ENCODE data around the gene POLA1. TPM values are rescaled to one million over a fixed set of nuclear protein-coding genes. Genes with fewer than 3 reads are reported as not detected.

The POLA1 gene
- polyA plus RNA-seq (2013) = 12.5 TPM

DNA sequence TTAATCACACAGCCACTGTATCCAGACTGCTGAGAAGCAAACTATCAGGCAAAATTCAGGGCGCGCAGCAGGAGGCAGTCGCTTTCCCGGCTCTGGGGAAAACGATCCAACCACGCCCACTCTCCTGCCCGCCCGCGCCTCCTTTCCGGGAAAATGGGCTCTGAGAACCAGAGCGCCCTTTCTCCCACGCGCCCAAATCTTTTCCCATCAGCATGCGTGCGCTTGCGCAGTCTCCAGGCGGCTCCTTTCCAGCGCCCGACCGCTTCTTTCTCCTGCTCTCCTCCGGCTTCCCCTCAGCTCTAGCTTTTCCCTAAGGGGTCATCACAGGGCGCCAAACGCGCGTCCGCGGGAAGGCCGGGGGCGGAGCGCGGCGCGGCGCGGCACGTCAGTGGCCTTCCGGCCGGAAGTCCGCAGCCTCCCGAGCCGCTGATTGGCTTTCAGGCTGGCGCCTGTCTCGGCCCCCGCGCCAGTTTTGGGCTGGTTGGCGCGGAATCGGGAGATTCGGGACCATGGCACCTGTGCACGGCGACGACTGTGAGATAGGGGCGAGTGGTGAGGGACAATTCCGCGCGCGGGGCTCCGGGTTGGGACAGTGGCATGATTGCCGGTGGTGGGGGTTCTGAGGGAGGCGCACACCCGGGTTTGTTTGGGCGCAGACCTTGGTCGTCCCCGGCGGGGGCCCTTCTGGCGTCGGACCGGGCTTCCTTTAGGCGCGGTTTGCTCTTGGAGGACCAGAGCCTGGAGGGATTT is at the start of gene POLA1:
TSS of gene POLA1 (plus strand) at position 466 of the 750 bp plus-strand sequence. CDS start at position 510, 44 bp downstream.
- Histone ChIP-seq H3K4me3 (ENCODE audit: control insufficient read depth in 1 of 7, extremely low read depth in 1 of 7, insufficient read depth in 4 of 7, low read depth in 2 of 7, low read length in 6 of 7) (peak within 1 kb of the TSS; percentile 68 to 86 (median 77)), H3K27ac (ENCODE audit: insufficient read depth in 1 of 2, low read depth in 1 of 2, low read length in 2 of 2, poor library complexity in 1 of 2, severe bottlenecking in 2 of 2) (peak within 1 kb of the TSS; percentile 77 to 86), H3K27me3 (replicated peaks in 2 of 5; ENCODE audit: control insufficient read depth in 4 of 5, insufficient read depth in 5 of 5, low read length in 4 of 5) (no peaks in the 10 kb centered on the region), H3K36me3 (ENCODE audit: control insufficient read depth in 4 of 4, insufficient read depth in 4 of 4, low read length in 3 of 4) (peaks cover 0 to 8% (median 0%) of the 10 kb centered on the region in 4 experiments), H3K4me1 (ENCODE audit: control extremely low read depth in 1 of 4, control insufficient read depth in 4 of 4, insufficient read depth in 4 of 4, low read length in 3 of 4) (peaks cover 0 to 10% (median 6%) of the 10 kb centered on the region in 4 experiments), H3K9me3 (ENCODE audit: control extremely low read depth in 1 of 5, control insufficient read depth in 4 of 5, insufficient read depth in 2 of 5, low read depth in 1 of 5, low read length in 4 of 5) (no peaks in the 10 kb centered on the region)
- POLR2A ChIA-PET = no interaction called here
- 36% methylated on average over 60 of the region's 70 CpGs for WGBS (ENCODE audit: insufficient coverage)
- CTCF ChIA-PET = no interaction called here
- peak; percentile 94 for DNase-seq

DNA sequence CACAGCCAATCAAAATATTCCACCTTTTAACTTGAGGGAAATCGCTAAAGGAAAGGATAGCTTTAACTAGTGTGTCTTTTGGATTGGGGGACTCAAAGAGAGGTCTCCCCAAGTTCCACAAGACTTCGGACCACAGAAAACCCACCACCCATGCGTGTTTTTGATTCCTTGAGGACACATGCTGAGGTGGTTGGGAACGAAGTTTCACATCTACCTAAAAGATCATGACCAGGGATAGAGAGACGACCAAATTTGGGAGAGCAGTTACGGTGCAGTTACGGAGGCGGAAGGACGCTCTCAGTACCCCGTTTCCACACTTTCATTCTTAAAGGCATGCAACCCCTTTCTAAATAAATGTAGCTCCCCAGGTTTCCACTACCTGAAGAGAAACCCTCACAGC is 47.7 kb upstream of the POLA1 start:
- Histone ChIP-seq H3K27me3 (replicated peaks in 2 of 5; ENCODE audit: control insufficient read depth in 4 of 5, insufficient read depth in 5 of 5, low read length in 4 of 5) (peaks cover 0 to 11% (median 0%) of the 10 kb centered on the region in 5 experiments), H3K9me3 (ENCODE audit: control extremely low read depth in 1 of 5, control insufficient read depth in 4 of 5, insufficient read depth in 2 of 5, low read depth in 1 of 5, low read length in 4 of 5) (no peaks in the 10 kb centered on the region), H3K4me1 (ENCODE audit: control extremely low read depth in 1 of 4, control insufficient read depth in 4 of 4, insufficient read depth in 4 of 4, low read length in 3 of 4) (peaks cover 0 to 15% (median 9%) of the 10 kb centered on the region in 4 experiments), H3K27ac (ENCODE audit: insufficient read depth in 1 of 2, low read depth in 1 of 2, low read length in 2 of 2, poor library complexity in 1 of 2, severe bottlenecking in 2 of 2) (peak overlapping the region; percentile 62 to 80), H3K4me3 (ENCODE audit: control insufficient read depth in 1 of 7, extremely low read depth in 1 of 7, insufficient read depth in 4 of 7, low read depth in 2 of 7, low read length in 6 of 7) (peak overlapping the region in 6 of 7 experiments; percentile 61 to 85 (median 66)), H3K36me3 (ENCODE audit: control insufficient read depth in 4 of 4, insufficient read depth in 4 of 4, low read length in 3 of 4) (peaks cover 0 to 3% (median 1%) of the 10 kb centered on the region in 4 experiments)
- ChIA-PET POLR2A (no interaction called here), CTCF (interaction anchor here (0.5 to 1.6 kb wide), 3 partner anchors 10 to 800 kb away, joined by 3 to 4 read pairs (median 3); no protein-coding TSS in a partner anchor)
- DNase-seq = peak in 2 of 3 donors; percentile 12 to 17
- WGBS (ENCODE audit: insufficient coverage) = no CpG with 5 or more reads among the region's 10 CpGs

GRCh38 chrX:24646745-24647182 is 47.0 kb upstream of the POLA1 start:
- Histone ChIP-seq H3K9me3 (ENCODE audit: control extremely low read depth in 1 of 5, control insufficient read depth in 4 of 5, insufficient read depth in 2 of 5, low read depth in 1 of 5, low read length in 4 of 5) (no peaks in the 10 kb centered on the region), H3K4me1 (ENCODE audit: control extremely low read depth in 1 of 4, control insufficient read depth in 4 of 4, insufficient read depth in 4 of 4, low read length in 3 of 4) (peaks cover 0 to 15% (median 9%) of the 10 kb centered on the region in 4 experiments), H3K27me3 (replicated peaks in 2 of 5; ENCODE audit: control insufficient read depth in 4 of 5, insufficient read depth in 5 of 5, low read length in 4 of 5) (peaks cover 0 to 11% (median 0%) of the 10 kb centered on the region in 5 experiments), H3K27ac (ENCODE audit: insufficient read depth in 1 of 2, low read depth in 1 of 2, low read length in 2 of 2, poor library complexity in 1 of 2, severe bottlenecking in 2 of 2) (peak overlapping the region; percentile 62 to 80), H3K36me3 (ENCODE audit: control insufficient read depth in 4 of 4, insufficient read depth in 4 of 4, low read length in 3 of 4) (peaks cover 0 to 3% (median 1%) of the 10 kb centered on the region in 4 experiments), H3K4me3 (ENCODE audit: control insufficient read depth in 1 of 7, extremely low read depth in 1 of 7, insufficient read depth in 4 of 7, low read depth in 2 of 7, low read length in 6 of 7) (peak overlapping the region; percentile 20 to 85 (median 64))
- DNase-seq = peak in 2 of 3 donors; percentile 14 to 30
- CTCF ChIA-PET = interaction anchor here (0.5 to 1.6 kb wide), 4 partner anchors 11 to 801 kb away, joined by 3 to 5 read pairs (median 4); no protein-coding TSS in a partner anchor
- WGBS (ENCODE audit: insufficient coverage) = 7% methylated on average over 12 of the region's 13 CpGs
- POLR2A ChIA-PET = no interaction called here

DNA sequence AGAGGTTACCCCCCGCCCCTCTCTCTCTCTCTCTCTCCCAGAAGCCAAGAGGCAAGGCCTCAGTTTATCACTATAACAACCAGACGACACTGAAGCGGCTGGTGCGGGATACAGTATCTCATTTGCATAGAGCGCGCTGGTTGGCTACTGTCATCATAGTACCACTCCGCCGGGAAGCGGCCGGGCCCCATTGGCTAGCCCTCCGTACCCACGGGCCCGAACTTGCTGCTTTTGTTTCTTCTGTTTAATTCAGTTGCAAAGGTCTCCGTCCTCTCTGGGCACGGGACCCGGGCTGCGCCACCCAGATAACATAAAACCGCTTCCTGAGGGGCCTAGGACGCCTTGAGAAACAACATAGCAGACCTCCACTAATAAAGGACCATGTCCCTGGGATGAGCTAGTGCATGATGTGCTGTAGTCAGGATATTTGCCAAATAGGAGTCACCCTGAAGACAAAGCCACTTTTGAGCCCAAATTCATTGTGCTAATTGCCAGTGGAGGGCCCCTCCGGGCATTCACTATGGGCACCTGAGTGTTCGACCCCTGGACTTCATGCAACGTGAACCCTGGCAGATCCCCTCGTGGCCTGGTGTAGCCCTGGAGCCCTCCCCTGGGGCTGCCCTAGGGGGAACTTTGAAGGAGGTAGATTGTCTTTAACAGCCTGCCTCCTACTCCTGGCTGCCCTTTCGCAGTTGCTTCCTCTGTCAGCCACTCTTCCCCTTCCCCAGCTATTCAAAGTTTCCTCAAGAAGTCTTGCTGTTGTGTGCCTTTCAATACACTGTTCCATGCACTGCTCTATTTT is 46.3 kb upstream of the POLA1 start, which contains the start of gene PCYT1B:
TSS of gene PCYT1B (minus strand) at position 91 of the 802 bp plus-strand sequence. CDS start 242 bp downstream, outside the sequence.
- 36% methylated on average over 20 of the region's 24 CpGs for WGBS (ENCODE audit: insufficient coverage)
- peak; percentile 85 to 97 (median 94) for DNase-seq
- ChIA-PET POLR2A (no interaction called here), CTCF (interaction anchor here (1.1 to 1.6 kb wide), 3 partner anchors 12 to 27 kb away, joined by 3 to 5 read pairs (median 4); no protein-coding TSS in a partner anchor)
- Histone ChIP-seq H3K4me1 (ENCODE audit: control extremely low read depth in 1 of 4, control insufficient read depth in 4 of 4, insufficient read depth in 4 of 4, low read length in 3 of 4) (peaks cover 0 to 15% (median 9%) of the 10 kb centered on the region in 4 experiments), H3K36me3 (ENCODE audit: control insufficient read depth in 4 of 4, insufficient read depth in 4 of 4, low read length in 3 of 4) (peaks cover 0 to 2% (median 1%) of the 10 kb centered on the region in 4 experiments), H3K9me3 (ENCODE audit: control extremely low read depth in 1 of 5, control insufficient read depth in 4 of 5, insufficient read depth in 2 of 5, low read depth in 1 of 5, low read length in 4 of 5) (no peaks in the 10 kb centered on the region), H3K27me3 (replicated peaks in 2 of 5; ENCODE audit: control insufficient read depth in 4 of 5, insufficient read depth in 5 of 5, low read length in 4 of 5) (peaks cover 0 to 11% (median 0%) of the 10 kb centered on the region in 5 experiments), H3K4me3 (ENCODE audit: control insufficient read depth in 1 of 7, extremely low read depth in 1 of 7, insufficient read depth in 4 of 7, low read depth in 2 of 7, low read length in 6 of 7) (peak within 1 kb of the TSS; percentile 20 to 85 (median 64)), H3K27ac (ENCODE audit: insufficient read depth in 1 of 2, low read depth in 1 of 2, low read length in 2 of 2, poor library complexity in 1 of 2, severe bottlenecking in 2 of 2) (peak within 1 kb of the TSS; percentile 62 to 80)

DNA sequence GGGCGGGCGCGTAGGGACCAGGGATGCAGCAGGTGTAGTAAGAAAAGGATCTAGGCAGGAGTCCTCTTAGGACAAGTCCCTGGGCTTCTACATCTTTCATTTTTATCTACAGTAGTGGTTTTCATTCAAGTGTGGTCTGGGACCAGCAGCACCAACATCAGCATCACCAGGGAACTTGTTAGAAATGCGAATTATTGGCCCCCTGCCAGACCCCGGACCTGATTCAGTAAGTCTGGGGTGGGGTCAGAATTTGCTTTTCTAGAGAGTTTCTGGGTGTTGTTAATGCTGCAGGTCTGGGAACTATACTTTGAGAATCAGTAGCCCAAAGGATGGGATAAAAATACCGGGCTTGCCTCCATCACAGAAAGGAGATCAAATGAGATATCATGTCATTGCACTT is 45.2 kb upstream of the POLA1 start:
- CTCF ChIA-PET = interaction anchor here (0.7 kb wide), 1 partner anchor 1945 kb away, joined by 3 read pairs; no protein-coding TSS in a partner anchor
- Histone ChIP-seq H3K4me3 (ENCODE audit: control insufficient read depth in 1 of 7, extremely low read depth in 1 of 7, insufficient read depth in 4 of 7, low read depth in 2 of 7, low read length in 6 of 7) (no peak overlapping the region), H3K27ac (ENCODE audit: insufficient read depth in 1 of 2, low read depth in 1 of 2, low read length in 2 of 2, poor library complexity in 1 of 2, severe bottlenecking in 2 of 2) (no peak overlapping the region), H3K9me3 (ENCODE audit: control extremely low read depth in 1 of 5, control insufficient read depth in 4 of 5, insufficient read depth in 2 of 5, low read depth in 1 of 5, low read length in 4 of 5) (no peaks in the 10 kb centered on the region), H3K36me3 (ENCODE audit: control insufficient read depth in 4 of 4, insufficient read depth in 4 of 4, low read length in 3 of 4) (no peaks in the 10 kb centered on the region), H3K27me3 (replicated peaks in 2 of 5; ENCODE audit: control insufficient read depth in 4 of 5, insufficient read depth in 5 of 5, low read length in 4 of 5) (peaks cover 0 to 11% (median 0%) of the 10 kb centered on the region in 5 experiments), H3K4me1 (ENCODE audit: control extremely low read depth in 1 of 4, control insufficient read depth in 4 of 4, insufficient read depth in 4 of 4, low read length in 3 of 4) (peaks cover 0 to 15% (median 9%) of the 10 kb centered on the region in 4 experiments)
- 68% methylated on average over 3 of the region's 6 CpGs for WGBS (ENCODE audit: insufficient coverage)
- peak in 2 of 3 donors; percentile 15 to 23 for DNase-seq
- POLR2A ChIA-PET = no interaction called here

GRCh38 chrX:24651783-24652182 is 41.9 kb upstream of the POLA1 start:
- ChIA-PET CTCF (interaction anchor here (0.9 kb wide), 1 partner anchor 15 kb away, joined by 3 read pairs; no protein-coding TSS in a partner anchor), POLR2A (interaction anchor here (0.7 kb wide), 1 partner anchor 10 kb away, joined by 3 read pairs; no protein-coding TSS in a partner anchor)
- Histone ChIP-seq H3K36me3 (ENCODE audit: control insufficient read depth in 4 of 4, insufficient read depth in 4 of 4, low read length in 3 of 4) (no peaks in the 10 kb centered on the region), H3K9me3 (ENCODE audit: control extremely low read depth in 1 of 5, control insufficient read depth in 4 of 5, insufficient read depth in 2 of 5, low read depth in 1 of 5, low read length in 4 of 5) (no peaks in the 10 kb centered on the region), H3K27ac (ENCODE audit: insufficient read depth in 1 of 2, low read depth in 1 of 2, low read length in 2 of 2, poor library complexity in 1 of 2, severe bottlenecking in 2 of 2) (no peak overlapping the region), H3K4me1 (ENCODE audit: control extremely low read depth in 1 of 4, control insufficient read depth in 4 of 4, insufficient read depth in 4 of 4, low read length in 3 of 4) (peaks cover 0 to 8% (median 5%) of the 10 kb centered on the region in 4 experiments), H3K27me3 (replicated peaks in 2 of 5; ENCODE audit: control insufficient read depth in 4 of 5, insufficient read depth in 5 of 5, low read length in 4 of 5) (peaks cover 0 to 9% (median 0%) of the 10 kb centered on the region in 5 experiments), H3K4me3 (ENCODE audit: control insufficient read depth in 1 of 7, extremely low read depth in 1 of 7, insufficient read depth in 4 of 7, low read depth in 2 of 7, low read length in 6 of 7) (no peak overlapping the region)
- no peak for DNase-seq
- WGBS (ENCODE audit: insufficient coverage) = 80% methylated on average over 1 of the region's 2 CpGs

Measured in common myeloid progenitor, CD34-positive (primary cell).